SH-SY5Y (cell line): ENCODE results near the gene ZNF365.

ENCODE experiments used
- GATA2 ChIP-seq: IDR thresholded peaks from 2 replicates; pipeline ENCODE4 v1.6.1; 2011; ENCODE audit warnings: mild to moderate bottlenecking, low read depth, low read length
- GATA3 ChIP-seq: IDR thresholded peaks from 2 replicates; pipeline ENCODE4 v1.6.1; 2011; ENCODE audit warnings: low read depth, mild to moderate bottlenecking, low read length, moderate library complexity

GRCh38 chr10:62333135-62333889 lies 40.9 kb upstream of the ZNF365 start:
- TF ChIP-seq GATA2 = no peak
- no peak for TF ChIP-seq GATA3
